ENCODE measurements around the gene CRIM1. TPM values are rescaled to one million over a fixed set of nuclear protein-coding genes. Genes with fewer than 3 reads are reported as not detected.
"Not testable (repeated sequence)": the region's sequence is repeated elsewhere in the genome, so short reads cannot be mapped to it uniquely, and the experiment has no call there.

Gene CRIM1
- total RNA-seq, 1 donor from 2014 or later: 41.2 TPM

DNA sequence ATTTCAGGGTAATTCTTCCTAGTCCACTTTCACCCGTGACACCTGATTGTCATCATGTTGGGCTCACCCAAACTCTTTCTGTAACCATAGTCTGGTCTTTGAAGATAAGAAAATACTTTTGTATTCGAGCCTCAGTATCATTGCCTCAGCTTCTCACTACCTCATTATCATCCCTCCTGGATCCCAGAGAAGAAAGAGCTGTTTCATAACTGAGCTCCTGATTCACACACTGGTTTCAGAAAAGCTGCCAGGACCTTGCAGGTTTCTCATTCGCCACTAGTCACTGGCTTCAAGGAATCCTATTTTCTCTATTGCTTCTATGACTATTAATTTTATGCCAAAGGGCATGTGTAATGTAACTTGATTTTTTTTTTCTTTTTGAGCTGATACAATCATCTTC, 2.9 kb upstream of the CRIM1 start:
- DNase-seq (ENCODE audit: low read depth): no peak

DNA sequence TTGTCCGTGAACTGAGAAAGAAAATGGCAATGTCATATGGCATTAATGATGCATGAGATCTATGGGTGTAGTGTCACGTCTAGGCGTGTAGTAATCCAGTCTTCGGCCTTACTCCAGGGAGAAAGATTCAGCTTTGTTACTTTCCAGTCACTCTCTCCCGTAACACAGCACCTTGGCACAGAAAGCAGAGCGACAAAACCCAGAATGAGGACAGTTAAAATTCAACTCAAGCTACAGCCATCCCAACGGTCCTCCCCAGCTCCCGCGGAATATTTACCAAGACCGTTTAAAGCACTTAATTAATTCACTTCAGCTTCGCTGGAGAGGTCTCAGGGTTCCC, 797 bp upstream of the CRIM1 start:
- no peak for DNase-seq (ENCODE audit: low read depth)

DNA sequence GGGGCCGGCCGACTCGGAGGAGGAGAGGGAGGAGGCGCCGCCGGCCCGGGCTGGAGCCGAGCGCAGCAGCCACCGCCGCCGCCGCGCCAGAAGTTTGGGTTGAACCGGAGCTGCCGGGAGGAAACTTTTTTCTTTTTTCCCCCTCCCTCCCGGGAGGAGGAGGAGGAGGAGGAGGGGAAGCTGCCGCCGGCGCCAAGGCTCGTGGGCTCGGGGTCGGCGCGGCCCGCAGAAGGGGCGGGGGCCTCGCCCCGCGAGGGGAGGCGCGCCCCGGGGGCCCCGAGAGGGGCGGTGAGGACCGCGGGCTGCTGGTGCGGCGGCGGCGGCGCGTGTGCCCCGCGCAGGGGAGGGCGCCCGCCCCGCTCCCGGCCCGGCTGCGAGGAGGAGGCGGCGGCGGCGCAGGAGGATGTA, 316 bp downstream of the CRIM1 start:
- no peak for DNase-seq (ENCODE audit: low read depth)

DNA sequence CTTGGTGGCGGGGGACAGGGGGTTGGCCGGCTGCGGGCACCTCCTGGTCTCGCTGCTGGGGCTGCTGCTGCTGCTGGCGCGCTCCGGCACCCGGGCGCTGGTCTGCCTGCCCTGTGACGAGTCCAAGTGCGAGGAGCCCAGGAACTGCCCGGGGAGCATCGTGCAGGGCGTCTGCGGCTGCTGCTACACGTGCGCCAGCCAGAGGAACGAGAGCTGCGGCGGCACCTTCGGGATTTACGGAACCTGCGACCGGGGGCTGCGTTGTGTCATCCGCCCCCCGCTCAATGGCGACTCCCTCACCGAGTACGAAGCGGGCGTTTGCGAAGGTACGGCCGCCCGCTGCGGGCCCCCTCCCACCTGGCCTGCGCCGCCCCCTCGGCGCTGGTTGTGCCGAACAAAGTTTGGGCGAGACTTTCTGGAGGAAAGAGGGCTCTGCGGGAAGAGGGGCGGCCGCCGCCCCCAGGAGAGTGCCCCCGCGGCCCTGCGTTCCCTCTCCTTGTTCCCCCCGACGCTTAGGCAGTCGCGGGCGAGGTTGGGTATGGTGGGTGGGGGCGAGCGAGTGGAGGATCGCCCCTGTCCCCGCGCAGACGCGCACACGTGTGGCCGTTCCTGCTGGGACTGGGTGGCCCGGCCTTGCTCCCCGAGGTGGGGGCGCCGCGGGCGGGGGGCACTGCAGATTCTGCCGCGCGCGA, 866 bp downstream of the CRIM1 start:
- peak; percentile 50 for DNase-seq (ENCODE audit: low read depth)

DNA sequence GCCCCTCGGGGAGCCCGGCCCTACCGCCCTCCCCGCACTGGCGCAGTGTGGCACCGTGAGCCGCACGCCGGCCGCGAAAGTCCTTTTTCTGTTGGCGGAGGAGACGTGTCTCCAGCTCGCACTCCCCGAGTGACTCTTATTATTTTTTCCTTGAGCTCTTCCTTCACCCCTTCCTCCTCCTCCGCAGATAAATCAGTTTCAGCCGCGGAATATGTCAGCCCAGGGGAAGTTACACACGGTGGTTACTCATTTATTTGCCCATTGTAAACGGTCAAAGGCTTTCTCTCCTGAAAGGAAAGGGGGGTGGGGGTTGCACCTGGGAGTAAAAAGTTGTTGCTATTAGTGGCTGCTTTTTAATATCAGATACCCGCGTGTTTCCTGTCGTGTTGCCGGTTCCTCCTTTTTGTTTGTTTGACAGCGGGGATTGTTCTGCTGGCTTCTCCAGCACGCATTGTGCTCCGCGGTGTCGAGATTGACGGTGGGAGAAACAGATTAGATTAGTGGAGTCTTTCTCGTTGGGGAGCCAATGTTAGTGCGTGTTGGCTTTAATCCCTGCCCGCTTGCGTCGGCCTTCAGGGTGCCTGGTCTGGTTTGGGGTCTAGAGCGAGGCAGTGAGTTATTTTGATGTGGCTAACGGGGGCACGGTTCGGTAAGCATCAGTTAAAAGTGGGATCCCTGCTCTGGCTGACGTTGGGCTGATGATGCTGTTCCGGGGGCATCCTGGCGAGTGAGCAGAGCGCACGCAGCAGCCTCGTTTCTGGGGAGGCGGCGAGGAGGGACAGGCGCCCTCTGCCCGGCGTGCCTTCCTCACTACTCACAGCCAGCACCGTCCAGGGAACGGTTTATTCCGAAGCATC, 1.6 kb downstream of the CRIM1 start:
- DNase-seq (ENCODE audit: low read depth): peak; percentile 76

DNA sequence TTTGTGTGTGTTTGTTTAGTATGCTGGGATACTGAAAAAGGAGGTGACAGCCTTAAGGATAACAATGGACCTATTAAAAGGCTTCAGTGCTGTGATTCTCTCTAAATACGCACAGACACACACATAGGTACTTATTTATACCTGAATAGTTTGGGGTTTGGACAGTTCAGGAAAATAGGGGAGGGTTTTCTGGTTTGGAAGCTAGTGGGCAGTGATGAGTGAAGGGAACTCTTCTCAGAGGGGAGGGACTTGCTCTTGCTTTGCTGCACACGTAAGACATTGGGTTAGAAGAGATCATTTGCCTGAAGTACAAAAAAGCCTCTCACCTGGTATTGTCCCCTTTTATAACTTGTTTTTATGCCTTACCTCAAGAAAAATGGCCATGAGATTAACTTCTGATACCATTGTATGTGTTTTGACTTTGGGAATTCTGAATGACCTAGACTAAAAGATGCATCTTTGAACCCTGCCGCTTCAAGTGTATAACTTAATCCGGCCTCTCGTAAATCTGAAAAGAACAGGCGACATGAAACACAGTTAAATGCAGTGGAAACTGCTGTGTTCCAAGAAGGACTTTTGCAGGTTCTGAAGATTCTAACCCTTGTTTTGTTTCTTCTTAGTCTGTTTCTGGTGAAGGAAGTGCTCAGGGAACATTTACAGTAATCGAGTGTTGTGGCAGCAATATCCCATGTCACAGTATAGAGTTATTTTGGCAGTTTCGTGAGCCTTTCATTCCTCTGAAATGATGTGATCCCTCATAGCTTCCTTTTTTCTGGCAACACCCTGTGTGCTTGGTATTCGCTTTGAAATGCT, 2.5 kb downstream of the CRIM1 start:
- peak; percentile 76 for DNase-seq (ENCODE audit: low read depth)

DNA sequence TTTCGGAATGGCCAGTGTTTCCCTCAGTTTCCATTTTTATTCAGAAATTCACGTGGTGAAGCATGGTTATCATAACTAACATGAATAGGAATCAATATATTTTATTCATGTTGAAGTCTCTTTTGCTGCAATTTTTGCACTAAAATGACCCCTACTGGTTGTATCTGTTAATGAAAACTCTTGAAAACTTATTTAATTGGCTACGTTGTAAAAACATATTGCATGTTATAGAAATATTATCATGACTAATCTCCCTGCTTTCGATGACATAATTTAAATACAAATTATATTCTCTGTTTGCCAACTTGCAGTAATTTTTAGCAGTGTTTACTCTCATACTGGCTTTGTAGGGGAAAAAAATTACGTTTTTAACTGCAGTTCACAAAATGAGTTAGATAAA, 3.5 kb downstream of the CRIM1 start:
- DNase-seq (ENCODE audit: low read depth): no peak

DNA sequence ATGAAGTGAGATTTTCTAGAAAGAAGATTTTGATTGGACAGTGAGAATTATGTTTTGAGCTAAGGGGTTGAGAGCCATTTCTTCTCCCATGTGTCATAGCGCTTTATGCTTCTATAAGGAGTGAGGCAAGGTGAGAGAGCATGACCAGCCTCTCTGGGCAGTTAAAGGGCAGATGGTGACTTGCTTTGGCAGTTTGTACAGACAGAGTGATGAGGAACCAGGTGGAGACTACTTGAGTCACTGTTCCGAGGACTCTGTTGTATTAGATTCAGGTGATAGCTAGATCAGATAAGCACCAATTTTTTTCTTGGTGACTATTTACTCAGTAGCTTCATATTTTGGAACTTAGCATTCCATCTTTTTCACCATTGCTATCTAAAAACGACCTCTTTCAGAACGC, 4.5 kb downstream of the CRIM1 start:
- DNase-seq (ENCODE audit: low read depth): no peak

DNA sequence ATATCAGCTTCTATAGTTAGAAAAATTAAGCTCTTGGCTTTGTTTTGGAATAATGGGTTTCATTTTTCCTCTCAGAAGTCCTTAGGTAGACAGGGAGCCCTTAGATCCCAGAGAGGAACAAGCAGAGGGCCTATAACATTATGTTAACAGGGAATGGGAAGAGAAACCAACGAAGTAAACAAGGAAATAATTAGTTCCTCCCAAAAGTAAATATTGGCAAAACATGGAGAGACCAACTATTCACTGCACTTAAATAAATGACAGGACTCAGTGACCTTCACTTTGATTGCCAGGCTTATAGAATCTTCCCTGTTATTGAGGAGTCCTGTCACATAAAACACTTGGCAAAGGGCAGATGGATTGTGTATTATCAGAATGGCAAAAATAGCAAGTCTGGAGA, 5.3 kb downstream of the CRIM1 start:
- no peak for DNase-seq (ENCODE audit: low read depth)

DNA sequence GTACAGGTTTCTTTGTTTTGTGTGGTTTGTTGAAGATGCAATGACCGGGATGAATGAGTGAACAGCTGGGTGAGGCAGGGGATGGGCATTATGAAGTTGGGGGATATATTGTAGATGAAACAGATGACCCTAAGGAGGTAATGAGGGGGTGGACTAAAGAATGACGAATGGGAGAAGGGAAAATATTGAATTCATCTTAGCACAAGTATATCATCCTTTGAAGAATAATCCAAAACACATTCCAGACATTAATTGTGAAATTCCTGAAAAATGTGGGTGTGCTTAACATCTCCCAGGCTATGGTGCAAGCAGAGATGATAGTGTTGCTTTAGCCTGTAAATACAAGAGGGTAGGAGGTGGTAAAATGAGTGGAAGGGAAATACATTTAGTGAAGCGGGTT, 5.8 kb downstream of the CRIM1 start:
- DNase-seq (ENCODE audit: low read depth): no peak

DNA sequence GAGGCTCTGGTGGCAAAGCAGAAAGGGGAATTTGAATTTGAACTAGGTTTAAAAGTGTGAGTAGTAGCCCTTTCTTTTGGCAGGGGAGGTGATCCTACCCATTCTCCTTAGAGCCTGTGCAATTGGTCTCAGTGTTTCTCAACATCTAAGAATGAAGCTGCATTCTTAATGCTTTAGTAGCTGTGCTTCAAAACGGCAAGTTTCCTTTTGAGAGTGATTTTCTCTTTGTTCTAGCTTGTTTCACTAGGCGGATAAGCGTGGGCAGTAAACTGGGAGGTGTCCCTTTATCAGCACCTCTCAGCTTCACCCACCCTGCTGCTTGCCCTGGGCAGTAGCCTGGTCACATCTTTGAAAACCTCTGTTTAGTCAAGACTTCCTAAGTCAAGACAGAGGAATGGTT, 6.7 kb downstream of the CRIM1 start:
- DNase-seq (ENCODE audit: low read depth): no peak

DNA sequence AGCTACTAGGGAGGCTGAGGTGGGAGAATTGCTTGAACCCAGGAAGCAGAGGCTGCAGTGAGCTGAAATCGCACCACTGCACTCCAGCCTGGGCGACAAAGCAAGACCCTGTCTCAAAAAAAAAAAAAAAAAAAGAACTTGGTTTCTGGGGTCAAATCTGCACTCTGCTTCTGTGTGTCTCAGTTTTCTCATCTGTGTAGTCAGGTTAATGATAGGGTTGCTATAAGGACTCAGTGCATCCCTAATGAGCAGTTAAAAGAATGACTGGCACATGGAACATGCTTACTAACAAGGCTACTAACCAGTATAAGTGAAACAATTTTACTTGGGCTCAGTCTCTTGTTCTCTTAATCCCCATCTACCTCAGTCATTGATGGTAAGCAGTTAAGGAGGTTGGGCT, 7.5 kb downstream of the CRIM1 start:
- DNase-seq (ENCODE audit: low read depth): not testable (repeated sequence)

DNA sequence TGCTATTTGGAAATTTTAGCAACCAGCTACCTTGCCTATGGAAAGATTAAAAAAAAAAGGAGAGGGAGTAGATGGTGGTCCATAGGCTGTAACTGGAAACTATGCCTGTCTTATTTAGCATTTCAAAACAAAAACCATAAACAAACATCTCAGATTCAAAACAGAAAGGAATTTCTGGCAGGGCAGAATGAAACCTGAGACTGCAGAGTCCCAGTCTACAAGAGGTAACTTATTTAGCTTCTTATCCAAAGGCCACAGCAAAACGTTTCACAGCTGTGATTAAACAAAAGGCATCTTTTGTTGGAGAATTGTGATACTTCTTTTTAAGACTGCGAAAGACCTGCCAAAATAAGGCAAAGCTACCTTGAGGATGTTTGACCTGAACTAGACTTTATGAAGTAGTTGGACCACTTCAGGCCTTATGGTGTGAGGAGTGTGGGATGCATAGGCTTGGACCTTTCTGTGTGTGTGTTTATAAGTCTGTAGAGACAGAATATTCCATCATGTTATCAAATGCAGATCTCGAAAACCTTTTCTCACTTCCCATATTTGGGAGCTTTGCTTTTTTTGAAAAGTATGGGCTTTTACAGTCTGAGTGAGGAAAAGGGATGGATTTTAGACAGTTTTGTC, 11.0 kb downstream of the CRIM1 start:
- DNase-seq (ENCODE audit: low read depth): peak; percentile 40

DNA sequence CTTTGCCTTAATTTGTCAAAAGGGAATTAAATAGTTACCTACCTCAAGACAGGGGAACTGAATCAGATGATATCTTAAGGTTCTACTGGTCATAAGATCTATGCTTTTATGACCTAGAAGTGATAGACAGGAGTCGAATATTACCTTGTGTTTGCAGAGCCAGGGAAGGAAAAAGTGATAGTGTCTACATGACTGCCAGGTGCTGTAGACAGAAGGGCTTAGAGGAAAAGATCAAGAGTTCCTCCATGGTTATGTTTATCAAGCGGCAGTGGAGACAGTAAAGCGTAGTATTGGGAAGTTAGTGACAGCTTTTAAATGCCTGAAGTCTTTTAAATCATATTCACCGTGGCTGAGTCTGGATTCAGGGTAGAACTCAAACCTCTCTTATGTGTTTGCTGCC, 11.9 kb downstream of the CRIM1 start:
- no peak for DNase-seq (ENCODE audit: low read depth)

DNA sequence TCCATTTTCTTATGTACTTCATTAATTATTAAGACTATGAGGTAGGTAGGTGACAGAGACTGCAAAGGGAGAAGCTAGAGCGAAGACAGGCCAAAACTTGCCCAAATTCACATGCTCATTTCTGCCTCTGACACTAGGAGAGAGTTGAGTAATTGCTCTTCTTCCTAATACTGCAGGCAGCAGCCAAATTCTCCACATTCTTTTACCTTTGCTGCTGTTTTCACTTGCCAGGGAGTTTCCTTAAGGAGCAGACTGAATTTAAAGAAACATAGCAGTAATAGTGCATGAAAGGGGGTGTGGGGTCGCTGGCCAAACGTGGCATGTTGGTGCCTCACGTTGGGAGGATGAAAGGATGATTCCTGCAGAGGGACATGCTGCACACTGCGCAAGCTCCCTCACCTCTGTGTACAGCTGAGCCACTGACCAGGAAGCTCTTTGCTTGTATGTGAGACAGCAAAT, 12.3 kb downstream of the CRIM1 start:
- no peak for DNase-seq (ENCODE audit: low read depth)

DNA sequence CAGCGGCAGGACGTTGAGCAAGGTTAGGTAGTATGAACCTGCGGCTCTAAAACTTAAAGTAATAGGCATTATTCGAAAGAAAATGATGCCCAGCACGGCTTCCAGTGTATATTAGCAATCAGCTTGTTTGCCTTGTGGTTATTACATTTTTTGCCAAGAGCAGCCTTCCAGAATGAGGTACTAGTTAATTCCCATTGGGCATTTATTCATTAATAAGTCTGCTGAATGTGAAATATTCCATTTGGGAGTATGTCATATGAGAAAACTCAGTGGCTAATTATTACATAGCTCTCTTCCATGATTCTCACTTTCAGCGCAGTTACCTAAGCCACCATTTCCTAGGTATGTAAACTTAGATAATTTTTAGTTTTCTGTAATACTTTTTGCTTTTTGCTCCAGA, 12.9 kb downstream of the CRIM1 start:
- DNase-seq (ENCODE audit: low read depth): no peak

DNA sequence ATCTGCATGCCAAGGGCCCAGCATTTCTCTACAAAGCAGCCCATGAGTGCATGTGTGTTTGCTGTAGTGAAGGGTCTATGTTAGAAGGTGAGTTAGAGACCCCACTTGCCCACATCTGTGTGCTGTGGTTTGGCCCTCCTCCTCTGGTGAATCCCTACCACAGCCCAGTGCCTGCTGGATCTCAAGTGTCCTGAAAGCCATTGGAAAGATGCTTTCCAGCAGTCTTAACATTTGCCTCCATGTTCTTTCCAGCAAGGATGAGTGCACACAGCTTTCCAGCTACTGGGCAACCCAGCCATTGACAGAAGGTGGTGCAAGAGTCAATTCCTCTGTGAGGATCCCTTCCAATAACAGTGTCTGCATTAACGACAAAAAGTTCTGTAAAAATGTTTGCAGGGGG, 13.6 kb downstream of the CRIM1 start:
- DNase-seq (ENCODE audit: low read depth): no peak

DNA sequence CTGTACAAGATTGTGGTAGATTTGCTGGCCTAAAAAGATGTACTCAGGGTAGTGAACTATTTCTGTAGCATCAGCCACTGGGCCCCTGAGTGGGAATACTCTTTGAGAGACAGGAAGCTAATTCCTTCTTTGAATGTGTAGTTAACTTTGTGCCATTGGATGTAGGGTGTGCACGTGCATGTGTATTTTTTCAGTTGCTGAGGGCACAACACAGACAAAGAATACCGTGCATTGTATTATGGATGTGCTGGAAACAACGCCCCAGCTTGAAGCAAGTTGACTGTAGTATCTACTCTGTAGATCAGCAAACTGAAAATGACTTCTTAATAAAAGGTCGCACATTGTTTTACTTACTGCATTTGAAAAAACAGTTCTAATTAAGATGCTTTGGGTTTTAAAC, 14.1 kb downstream of the CRIM1 start:
- DNase-seq (ENCODE audit: low read depth): no peak

DNA sequence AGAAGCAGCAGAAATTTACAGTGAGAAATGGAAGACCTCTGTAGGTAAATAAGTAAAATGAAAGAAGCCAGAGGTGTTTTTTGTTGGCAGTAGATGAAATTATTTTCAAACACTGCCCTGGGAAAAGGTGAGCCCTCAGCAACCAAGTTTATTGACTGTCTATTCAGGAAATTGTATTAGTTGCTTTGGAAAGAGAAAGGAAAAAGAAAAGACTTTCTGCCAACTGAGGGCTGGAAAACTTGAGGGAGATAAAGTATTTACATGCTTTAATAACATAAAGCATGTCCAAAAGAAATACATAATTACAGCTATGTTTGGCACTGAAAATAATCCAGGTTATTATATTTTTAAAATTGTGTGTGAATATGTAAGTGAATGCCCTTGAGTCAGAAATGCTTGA, 14.7 kb downstream of the CRIM1 start:
- no peak for DNase-seq (ENCODE audit: low read depth)

DNA sequence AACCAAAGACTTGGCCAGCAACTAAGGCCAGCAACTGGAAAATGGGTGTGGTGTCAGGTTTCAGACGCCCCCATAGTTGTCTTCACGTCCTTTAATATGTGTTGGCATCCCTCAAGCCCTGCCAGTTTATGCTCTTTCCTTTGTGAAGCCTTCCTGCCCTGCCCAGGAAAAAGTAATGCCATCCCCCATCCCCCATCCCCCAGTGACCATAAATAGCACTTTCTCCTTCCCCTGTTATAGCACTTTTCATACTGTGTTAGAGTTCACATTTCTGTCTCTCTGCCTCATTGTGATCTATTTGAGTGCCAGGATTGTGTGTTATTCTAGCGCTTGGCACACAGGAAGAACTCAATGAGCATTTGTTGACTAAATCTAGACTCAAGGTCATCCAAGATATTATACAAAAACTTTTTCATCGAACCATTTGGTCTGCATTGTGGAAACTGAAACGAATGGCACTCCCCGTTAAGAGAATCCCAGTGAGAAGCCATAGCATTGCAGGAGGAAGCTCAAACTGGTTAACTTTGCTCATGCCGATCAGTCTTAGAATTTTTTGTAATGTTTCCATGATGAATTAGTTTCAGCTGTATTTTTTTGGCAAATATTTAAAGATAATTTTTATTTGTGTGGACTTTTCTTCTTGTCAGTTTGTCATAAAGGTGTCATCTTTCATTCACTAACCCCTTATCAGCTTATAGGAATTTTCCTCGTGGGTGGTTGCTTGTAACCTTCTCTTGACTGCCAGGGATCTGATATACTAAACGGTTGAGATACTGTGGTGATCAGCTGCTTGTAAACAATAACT, 15.7 kb downstream of the CRIM1 start:
- DNase-seq (ENCODE audit: low read depth): peak; percentile 58

DNA sequence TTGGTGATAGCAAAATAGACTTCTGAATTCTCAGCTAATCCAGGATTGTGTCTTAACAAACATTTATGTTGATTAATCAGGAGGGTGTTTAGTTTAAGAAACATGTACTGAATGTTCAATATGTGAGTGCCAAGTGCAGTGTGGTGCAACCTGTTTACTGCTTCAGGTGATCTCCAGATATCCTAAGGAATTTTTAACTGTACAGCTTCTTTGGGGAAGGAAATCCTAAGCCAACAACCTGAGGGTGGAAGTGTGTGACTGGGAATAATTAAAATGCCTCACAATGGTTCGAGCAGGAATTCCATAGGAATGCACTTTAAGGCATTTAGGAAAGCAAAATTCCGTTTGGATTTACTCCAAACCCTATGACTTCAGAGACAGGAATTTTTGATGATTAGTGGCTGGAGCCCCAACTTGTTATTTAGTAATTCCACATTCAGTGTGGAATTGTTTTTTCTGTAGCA, 16.4 kb downstream of the CRIM1 start:
- DNase-seq (ENCODE audit: low read depth): peak; percentile 67
